Neural cell (in vitro differentiated cells): ENCODE measurements around the gene TRAPPC6A.

Source experiments
- SMC3 ChIP-seq: fragments of 450-650 bp; conservative IDR thresholded peaks from 2 replicates; pipeline ENCODE4 v1.6.1; 2014; ENCODE audit warnings: antibody characterized with exemption, mild to moderate bottlenecking, moderate library complexity; ENCODE audit not compliant: poor library complexity
- TAF1 ChIP-seq: IDR thresholded peaks from 2 replicates; pipeline ENCODE4 v1.6.1; 2012; ENCODE audit warnings: low read depth
- TF ChIP-seq, protein P1 (sequence below): fragments of 450-650 bp; IDR thresholded peaks from 2 replicates; pipeline ENCODE4 v1.5.1; 2014; ENCODE audit warnings: antibody characterized with exemption, mild to moderate bottlenecking, moderate library complexity; ENCODE audit not compliant: poor library complexity, severe bottlenecking

DNA sequence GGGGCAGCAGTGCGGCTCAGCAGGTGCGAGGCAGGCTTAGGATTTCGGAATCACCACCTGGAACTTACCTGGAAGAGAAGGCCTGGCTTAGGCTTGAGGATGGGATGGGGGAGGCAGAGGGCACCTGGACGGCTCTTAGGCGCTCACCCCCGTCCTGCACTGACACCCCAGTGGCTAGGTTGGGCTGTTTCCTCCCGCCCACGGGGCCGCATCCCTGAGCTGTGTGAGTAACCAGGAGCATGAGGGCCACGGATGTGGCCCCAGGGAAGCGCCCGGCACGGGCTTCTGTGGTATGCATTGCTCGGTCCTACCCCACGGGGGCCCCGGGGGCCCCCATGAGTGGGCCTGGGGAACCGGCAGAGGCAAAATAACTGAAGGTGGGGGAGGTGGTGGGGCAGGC is 14.9 kb downstream of the TRAPPC6A start:
- TF ChIP-seq SMC3 (no peak), TAF1 (no peak)
- TF ChIP-seq, protein P1, sequence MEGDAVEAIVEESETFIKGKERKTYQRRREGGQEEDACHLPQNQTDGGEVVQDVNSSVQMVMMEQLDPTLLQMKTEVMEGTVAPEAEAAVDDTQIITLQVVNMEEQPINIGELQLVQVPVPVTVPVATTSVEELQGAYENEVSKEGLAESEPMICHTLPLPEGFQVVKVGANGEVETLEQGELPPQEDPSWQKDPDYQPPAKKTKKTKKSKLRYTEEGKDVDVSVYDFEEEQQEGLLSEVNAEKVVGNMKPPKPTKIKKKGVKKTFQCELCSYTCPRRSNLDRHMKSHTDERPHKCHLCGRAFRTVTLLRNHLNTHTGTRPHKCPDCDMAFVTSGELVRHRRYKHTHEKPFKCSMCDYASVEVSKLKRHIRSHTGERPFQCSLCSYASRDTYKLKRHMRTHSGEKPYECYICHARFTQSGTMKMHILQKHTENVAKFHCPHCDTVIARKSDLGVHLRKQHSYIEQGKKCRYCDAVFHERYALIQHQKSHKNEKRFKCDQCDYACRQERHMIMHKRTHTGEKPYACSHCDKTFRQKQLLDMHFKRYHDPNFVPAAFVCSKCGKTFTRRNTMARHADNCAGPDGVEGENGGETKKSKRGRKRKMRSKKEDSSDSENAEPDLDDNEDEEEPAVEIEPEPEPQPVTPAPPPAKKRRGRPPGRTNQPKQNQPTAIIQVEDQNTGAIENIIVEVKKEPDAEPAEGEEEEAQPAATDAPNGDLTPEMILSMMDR = no peak
